ENCODE measurements around the gene ARID3C. TPM values are rescaled to one million over a fixed set of nuclear protein-coding genes. Genes with fewer than 3 reads are reported as not detected.

Gene ARID3C
- total RNA-seq, 8 experiments from 2014 or later, result 0.05 to 0.71 (median 0.16) TPM; not detected in 4

DNA sequence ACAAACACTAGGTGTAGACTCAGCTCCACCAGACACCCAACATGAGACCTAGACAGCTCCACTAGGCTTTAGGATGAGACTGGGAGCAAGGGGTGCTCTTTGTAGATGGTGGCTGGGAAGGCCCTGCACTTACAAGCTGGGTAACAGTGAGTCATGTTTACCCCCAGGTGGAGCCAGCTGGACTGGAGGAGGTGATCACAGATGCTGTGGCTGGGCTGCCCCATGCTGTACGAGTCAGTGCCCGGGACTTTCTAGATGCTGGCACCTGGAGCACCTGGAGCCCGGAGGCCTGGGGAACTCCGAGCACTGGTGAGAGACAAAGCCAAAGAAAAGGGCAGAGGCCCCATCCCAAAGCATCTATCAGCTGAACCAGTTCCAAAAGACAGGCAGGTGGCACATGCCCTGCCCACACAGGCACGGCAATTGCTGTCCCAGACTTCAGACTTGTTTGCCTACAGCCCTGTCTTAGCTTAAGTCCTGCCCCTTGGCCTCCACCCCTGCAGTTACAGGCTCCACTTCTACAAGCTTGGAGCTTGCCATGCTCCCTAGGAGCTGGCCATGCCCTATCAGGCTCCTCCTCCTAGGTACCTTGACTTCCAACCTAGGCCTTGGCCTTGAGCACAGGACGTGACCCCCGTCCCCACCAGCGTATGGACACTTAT lies 30.9 kb upstream of the ARID3C start:
- ATAC-seq (replicated peaks in 6 of 8), result no peak
- WGBS, 10 experiments, result 50 to 94% (median 86%) methylated on average over 2 to 5 of the region's 8 CpGs; no CpG with 5 or more reads in 4 of the 10 experiments
- H3K4me1 ChIP-seq (replicated peaks in 1 of 2), result peaks cover 5 to 7% of the 10 kb centered on the region in 2 donors
- no peak overlapping the region for H3K27ac ChIP-seq
- H3K4me3 ChIP-seq, result no peak overlapping the region
- in situ Hi-C loops (cut with MboI; ENCODE audit: low pct_unique_long_range_greater_than_20kb in 2 of 9, low sequenced_read_pairs in 9 of 9, unreplicated experiment in 9 of 9), result no loop called here

DNA sequence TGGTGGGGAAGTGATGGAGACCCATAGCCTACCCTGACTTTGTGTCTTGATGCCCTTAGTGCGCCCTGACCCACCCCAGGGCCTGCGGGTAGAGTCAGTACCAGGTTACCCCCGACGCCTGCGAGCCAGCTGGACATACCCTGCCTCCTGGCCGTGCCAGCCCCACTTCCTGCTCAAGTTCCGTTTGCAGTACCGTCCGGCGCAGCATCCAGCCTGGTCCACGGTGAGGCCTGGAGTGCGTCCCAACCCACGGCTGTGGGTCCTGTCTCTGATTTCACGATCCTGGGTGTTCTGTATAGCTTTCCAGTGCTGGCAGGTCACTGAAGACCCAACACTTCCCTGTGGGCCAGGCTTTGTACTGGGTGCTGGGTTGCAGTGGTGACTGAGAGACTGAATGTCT lies 29.6 kb upstream of the ARID3C start:
- H3K4me3 ChIP-seq, result no peak overlapping the region
- 80 to 100% (median 85%) methylated on average over 1 to 6 of the region's 14 CpGs; no CpG with 5 or more reads in 4 of the 10 experiments for WGBS, 10 experiments
- H3K27ac ChIP-seq, result no peak overlapping the region
- ATAC-seq (replicated peaks in 6 of 8), result no peak
- in situ Hi-C loops (cut with MboI; ENCODE audit: low pct_unique_long_range_greater_than_20kb in 2 of 9, low sequenced_read_pairs in 9 of 9, unreplicated experiment in 9 of 9), result no loop called here
- peaks cover 14% of the 10 kb centered on the region in 2 donors for H3K4me1 ChIP-seq (replicated peaks in 1 of 2)

DNA sequence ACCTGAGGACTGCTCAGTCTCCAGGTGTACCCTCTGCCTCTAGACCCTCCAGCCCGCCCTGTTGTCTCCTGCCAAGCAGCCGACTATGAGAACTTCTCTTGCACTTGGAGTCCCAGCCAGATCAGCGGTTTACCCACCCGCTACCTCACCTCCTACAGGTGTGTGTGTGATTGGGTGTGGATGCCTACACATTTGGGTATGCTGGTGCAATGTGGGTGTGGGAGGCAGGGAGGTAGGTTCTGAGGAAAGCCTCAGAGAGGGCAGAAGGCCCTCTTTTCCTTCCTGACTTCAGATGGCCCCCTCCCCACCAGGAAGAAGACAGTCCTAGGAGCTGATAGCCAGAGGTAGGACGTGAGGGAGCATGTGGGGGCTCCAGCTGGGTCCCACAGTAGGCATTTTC lies 28.1 kb upstream of the ARID3C start:
- ATAC-seq (replicated peaks in 6 of 8), result no peak

DNA sequence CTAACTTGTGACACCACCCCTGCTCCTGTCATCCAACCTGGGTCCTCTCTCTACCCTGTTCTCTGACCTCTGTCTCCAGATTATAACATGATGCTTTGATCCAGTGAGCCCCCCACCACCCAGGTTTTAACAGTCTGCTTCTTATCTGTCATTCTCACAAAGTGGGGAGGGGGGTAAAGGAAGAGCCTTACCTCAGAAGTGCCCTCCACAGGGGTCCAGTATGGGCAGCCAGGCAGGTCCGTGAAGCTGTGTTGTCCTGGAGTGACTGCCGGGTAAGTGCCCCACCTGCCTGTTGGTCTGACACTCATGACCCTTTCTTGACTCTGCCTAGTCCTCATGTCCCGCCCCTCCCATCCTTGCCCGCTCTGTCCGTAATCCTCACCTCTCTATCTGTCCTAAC lies 26.5 kb upstream of the ARID3C start:
- in situ Hi-C loops (cut with MboI; ENCODE audit: low pct_unique_long_range_greater_than_20kb in 2 of 9, low sequenced_read_pairs in 9 of 9, unreplicated experiment in 9 of 9), result no loop called here
- H3K4me3 ChIP-seq, result no peak overlapping the region
- no peak overlapping the region for H3K27ac ChIP-seq
- no peak for ATAC-seq (replicated peaks in 6 of 8)
- 60 to 100% (median 90%) methylated on average over 1 to 3 of the region's 5 CpGs; no CpG with 5 or more reads in 5 of the 10 experiments for WGBS, 10 experiments
- peaks cover 38 to 40% of the 10 kb centered on the region in 2 donors for H3K4me1 ChIP-seq (replicated peaks in 1 of 2)

More for the DNA sequence above, 28.1 kb upstream of the ARID3C start:
- Histone ChIP-seq H3K27ac (no peak overlapping the region), H3K4me3 (no peak overlapping the region), H3K4me1 (replicated peaks in 1 of 2) (peaks cover 27 to 29% of the 10 kb centered on the region in 2 donors)
- WGBS, 10 experiments, result 60 to 100% (median 90%) methylated on average over 1 to 2 of the region's 5 CpGs; no CpG with 5 or more reads in 7 of the 10 experiments
- in situ Hi-C loops (cut with MboI; ENCODE audit: low pct_unique_long_range_greater_than_20kb in 2 of 9, low sequenced_read_pairs in 9 of 9, unreplicated experiment in 9 of 9), result no loop called here

DNA sequence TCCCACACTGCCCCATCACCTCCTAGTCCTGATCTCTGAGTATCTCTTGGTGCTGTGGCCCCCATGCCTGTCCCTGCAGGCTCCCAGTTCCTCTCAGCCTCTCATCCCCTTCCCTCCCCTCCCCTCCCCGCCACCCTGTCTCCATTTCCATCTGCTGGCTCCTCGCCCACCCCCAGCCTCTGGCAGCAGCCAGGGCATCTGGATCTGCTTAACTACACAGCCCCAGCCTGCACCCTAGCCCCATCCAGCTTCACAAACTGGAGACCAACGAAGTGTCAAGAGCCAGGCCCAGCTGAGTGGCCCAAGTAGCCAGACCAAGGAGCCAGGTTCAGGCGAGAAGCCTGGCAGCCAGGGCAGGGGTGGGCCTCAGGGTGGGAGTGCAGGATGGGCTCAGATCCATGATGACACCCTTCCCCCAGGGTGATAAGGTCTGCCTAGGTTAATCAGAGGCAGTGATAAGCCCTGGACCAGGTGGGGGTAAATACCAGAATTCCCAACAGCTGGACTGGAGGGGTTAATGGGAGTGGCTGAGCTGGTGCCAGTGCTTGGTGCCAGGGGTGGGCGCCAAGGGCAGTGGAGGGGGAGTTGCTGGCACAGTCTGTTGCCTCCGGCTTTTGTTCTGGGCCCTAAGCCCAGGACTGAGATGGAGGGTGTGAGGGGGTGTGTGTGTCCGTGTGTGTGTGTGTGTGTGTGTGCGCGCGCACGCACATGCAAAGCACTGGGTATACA lies 25.6 kb upstream of the ARID3C start:
- Histone ChIP-seq H3K27ac (peak overlapping the region in 1 of 2 donors; percentile 56), H3K4me1 (replicated peaks in 1 of 2) (peaks cover 38 to 40% of the 10 kb centered on the region in 2 donors), H3K4me3 (no peak overlapping the region)
- 100% methylated on average over 1 of the region's 11 CpGs; no CpG with 5 or more reads in 9 of the 10 experiments for WGBS, 10 experiments
- peak in 3 of 8 experiments; percentile 4 to 29 (median 5) for ATAC-seq (replicated peaks in 6 of 8)
- in situ Hi-C loops (cut with MboI; ENCODE audit: low pct_unique_long_range_greater_than_20kb in 2 of 9, low sequenced_read_pairs in 9 of 9, unreplicated experiment in 9 of 9), result no loop called here

DNA sequence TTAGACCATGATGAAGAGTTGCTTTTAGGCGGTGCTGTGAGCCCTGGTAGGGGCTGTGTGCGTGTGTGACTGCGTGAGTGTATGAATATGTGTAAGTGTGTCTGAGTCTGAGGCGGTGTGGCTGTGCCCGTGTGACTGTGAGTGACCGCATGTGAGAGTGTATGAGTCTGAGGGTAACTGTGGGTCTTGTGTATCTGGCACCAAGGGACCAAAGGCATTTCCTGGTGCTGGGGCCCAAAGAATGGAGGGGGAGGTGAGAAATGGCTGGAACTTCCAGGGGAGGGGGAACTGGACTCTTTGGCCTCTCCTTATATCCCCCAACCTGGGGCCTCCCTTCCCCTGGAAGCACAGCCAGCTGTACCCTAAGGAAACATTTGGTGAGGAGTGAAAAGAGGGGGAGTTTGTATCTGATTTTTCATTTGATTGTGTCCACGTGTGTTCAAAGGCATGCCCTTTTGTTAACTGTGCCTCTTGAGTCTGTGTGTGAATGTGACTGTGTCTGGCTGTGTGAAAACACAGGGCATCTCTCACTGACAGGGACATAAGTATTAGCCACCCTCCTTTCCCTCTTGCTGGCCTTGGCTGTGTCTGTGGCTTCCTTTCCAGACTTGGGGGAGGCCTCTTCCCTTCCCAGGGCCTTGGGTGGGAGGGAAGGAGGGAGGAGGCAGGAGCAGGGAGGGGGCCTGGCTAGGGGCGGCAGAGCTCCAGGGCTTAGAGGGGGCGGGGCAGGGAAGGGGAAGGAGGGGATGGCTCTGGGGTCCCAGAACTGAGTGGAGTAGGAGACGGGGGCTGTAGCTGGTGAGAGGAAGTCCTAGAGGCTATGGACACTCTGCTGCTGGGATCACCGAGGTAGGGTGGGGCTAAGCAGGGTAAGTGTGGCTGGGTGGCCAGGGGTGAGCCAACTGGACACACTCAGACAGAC lies 24.5 kb upstream of the ARID3C start:
- WGBS, 10 experiments, result 12 to 60% (median 17%) methylated on average over 1 to 3 of the region's 11 CpGs; no CpG with 5 or more reads in 7 of the 10 experiments
- in situ Hi-C loops (cut with MboI; ENCODE audit: low pct_unique_long_range_greater_than_20kb in 2 of 9, low sequenced_read_pairs in 9 of 9, unreplicated experiment in 9 of 9), result no loop called here
- peak; percentile 3 to 21 (median 18) for ATAC-seq (replicated peaks in 6 of 8)
- no peak overlapping the region for H3K4me3 ChIP-seq
- peaks cover 38 to 41% of the 10 kb centered on the region in 2 donors for H3K4me1 ChIP-seq (replicated peaks in 1 of 2)
- H3K27ac ChIP-seq, result peak overlapping the region; percentile 43 to 56

DNA sequence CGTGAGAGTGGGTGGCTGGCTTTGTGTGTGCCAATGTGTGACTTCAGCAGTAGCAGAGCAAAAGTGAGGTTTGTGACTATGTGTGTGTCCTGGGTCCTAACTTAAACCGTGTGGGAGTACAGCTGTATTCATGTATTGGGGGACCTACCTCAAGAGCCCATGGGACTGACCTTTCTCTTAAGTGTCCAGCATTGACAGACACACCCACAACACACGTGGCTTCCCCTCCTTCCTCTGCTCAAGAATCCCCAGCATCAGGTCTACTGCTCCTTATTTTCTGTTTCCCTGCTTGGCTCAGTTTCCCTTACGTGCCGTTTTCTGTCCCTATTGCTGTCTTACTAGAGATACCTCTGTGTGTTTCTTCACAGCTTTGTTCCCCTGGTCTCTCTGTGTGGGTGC lies 23.7 kb upstream of the ARID3C start:
- ATAC-seq (replicated peaks in 6 of 8), result peak in 6 of 8 experiments; percentile 1 to 21 (median 6)

DNA sequence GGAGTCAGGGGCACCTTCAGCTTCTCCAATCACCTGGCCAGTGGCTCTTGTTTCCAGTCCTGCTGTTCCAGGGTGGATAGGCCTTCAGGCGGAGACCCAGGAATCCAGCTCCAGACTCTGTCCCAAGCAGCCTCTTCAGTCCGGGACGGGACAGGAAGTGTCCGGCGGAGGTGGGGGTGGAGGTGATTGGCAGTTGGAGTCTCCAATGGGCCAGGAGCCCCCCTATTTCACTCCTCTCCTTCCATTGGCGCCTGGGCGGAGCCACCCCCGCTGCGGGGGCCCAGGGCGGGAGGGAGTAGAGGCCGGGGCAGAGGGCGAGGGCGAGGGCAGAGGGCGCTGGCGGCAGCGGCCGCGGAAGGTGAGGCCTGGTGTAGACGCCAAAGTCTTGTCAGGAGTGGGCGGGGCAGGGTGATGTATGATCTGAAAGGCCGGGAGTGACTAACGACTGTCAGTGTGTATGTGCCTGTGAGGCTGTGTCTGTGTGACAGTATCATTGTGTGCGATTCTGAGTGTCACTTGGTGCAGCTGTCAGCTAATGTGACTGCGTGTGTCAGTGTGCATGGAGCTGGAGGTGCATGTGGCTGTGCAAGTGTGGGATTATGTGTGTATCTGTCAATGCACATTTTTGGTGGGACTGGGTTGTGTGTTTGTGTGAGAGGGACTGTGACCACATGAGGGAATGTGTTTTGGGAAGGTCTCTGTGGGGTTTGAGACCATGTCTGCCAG lies 23.2 kb upstream of the ARID3C start, which contains the start of gene IL11RA:
TSS of gene IL11RA (plus strand) at position 310 of the 726 bp plus-strand sequence. CDS start 3,033 bp downstream, outside the sequence.
- H3K4me1 ChIP-seq (replicated peaks in 1 of 2), result peaks cover 38 to 51% of the 10 kb centered on the region in 2 donors
- peak within 1 kb of the TSS in 4 of 5 donors; percentile 7 to 30 (median 24) for H3K4me3 ChIP-seq
- ATAC-seq (replicated peaks in 6 of 8), result peak; percentile 70 to 91 (median 82)
- 0 to 3% (median 0%) methylated on average over 1 to 6 of the region's 24 CpGs; no CpG with 5 or more reads in 5 of the 10 experiments for WGBS, 10 experiments
- H3K27ac ChIP-seq, result peak within 1 kb of the TSS; percentile 43 to 69
- in situ Hi-C loops (cut with MboI; ENCODE audit: low pct_unique_long_range_greater_than_20kb in 2 of 9, low sequenced_read_pairs in 9 of 9, unreplicated experiment in 9 of 9), result no loop called here

More for the DNA sequence above, 23.7 kb upstream of the ARID3C start:
- in situ Hi-C loops (cut with MboI; ENCODE audit: low pct_unique_long_range_greater_than_20kb in 2 of 9, low sequenced_read_pairs in 9 of 9, unreplicated experiment in 9 of 9), result no loop called here
- Histone ChIP-seq H3K4me3 (peak overlapping the region in 2 of 5 donors; percentile 23 to 25), H3K27ac (peak overlapping the region; percentile 43 to 56), H3K4me1 (replicated peaks in 1 of 2) (peaks cover 41 to 49% of the 10 kb centered on the region in 2 donors)
- 0 to 86% (median 28%) methylated on average over 1 to 4 of the region's 5 CpGs; no CpG with 5 or more reads in 2 of the 10 experiments for WGBS, 10 experiments

DNA sequence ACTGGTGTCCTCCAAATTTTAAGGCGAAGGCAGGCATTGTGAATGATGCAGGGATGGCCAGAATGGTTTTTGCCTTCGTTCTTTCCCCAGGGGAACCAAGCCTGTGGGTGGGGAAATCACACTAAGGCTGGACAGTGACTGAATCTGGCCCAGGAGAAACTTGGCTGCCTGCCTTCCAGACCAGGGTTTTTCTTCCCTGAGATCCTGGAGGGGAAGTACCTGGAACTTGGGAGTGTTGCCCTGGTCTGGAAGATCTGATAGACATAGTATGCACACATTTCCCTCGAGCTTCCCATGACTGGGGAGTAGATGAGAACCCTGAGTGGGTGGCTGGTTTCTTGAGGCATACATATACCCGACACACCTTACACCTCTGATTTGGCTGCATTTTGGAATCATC lies 22.5 kb upstream of the ARID3C start:
- peaks cover 38 to 51% of the 10 kb centered on the region in 2 donors for H3K4me1 ChIP-seq (replicated peaks in 1 of 2)
- H3K27ac ChIP-seq, result peak overlapping the region in 1 of 2 donors; percentile 69
- no peak for ATAC-seq (replicated peaks in 6 of 8)
- WGBS, 10 experiments, result 0 to 67% (median 33%) methylated on average over 1 to 4 of the region's 4 CpGs; no CpG with 5 or more reads in 3 of the 10 experiments
- in situ Hi-C loops (cut with MboI; ENCODE audit: low pct_unique_long_range_greater_than_20kb in 2 of 9, low sequenced_read_pairs in 9 of 9, unreplicated experiment in 9 of 9), result no loop called here
- peak overlapping the region in 2 of 5 donors; percentile 23 to 30 for H3K4me3 ChIP-seq

DNA sequence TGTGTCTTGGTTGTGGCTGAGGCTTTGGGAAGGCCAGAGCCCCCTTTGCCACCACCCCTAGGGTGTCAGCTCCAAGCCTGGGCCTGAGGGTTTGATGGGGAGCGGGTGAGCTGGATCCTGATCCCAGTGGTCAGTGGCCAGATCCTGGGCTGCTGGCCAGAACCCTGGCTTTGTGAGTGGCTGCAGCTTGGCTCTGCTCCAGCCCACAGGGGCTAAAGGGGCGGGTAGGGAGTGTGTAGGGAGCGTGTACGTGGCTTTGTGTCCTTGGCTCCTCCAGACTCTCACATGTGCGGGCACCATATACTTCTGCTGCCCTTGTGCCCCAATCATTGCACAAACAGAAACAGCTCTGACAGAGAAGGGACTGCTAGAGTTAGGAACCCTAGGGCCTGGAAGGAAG lies 21.9 kb upstream of the ARID3C start:
- H3K4me3 ChIP-seq, result no peak overlapping the region
- in situ Hi-C loops (cut with MboI; ENCODE audit: low pct_unique_long_range_greater_than_20kb in 2 of 9, low sequenced_read_pairs in 9 of 9, unreplicated experiment in 9 of 9), result no loop called here
- ATAC-seq (replicated peaks in 6 of 8), result no peak
- 60 to 100% (median 73%) methylated on average over 1 to 3 of the region's 5 CpGs; no CpG with 5 or more reads in 4 of the 10 experiments for WGBS, 10 experiments
- H3K4me1 ChIP-seq (replicated peaks in 1 of 2), result peaks cover 43 to 55% of the 10 kb centered on the region in 2 donors
- no peak overlapping the region for H3K27ac ChIP-seq

DNA sequence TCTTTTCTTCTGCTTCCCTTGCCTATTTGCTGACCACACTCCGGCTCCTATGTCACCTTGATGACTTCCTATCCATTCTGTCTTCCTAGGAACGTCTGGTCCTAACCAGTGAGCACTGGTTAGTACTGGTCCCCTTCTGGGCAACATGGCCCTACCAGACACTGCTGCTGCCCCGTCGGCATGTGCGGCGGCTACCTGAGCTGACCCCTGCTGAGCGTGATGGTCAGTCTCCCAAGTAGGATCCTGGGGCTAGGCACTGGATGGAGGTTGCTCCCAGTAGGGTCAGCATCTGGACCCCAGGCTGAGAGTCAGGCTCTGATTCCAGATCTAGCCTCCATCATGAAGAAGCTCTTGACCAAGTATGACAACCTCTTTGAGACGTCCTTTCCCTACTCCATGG lies 19.8 kb upstream of the ARID3C start:
- WGBS, 10 experiments, result 83 to 100% (median 92%) methylated on average over 1 to 5 of the region's 8 CpGs; no CpG with 5 or more reads in 5 of the 10 experiments
- Histone ChIP-seq H3K4me1 (replicated peaks in 1 of 2) (peaks cover 38 to 43% of the 10 kb centered on the region in 2 donors), H3K27ac (no peak overlapping the region), H3K4me3 (no peak overlapping the region)
- no peak for ATAC-seq (replicated peaks in 6 of 8)
- in situ Hi-C loops (cut with MboI; ENCODE audit: low pct_unique_long_range_greater_than_20kb in 2 of 9, low sequenced_read_pairs in 9 of 9, unreplicated experiment in 9 of 9), result no loop called here

DNA sequence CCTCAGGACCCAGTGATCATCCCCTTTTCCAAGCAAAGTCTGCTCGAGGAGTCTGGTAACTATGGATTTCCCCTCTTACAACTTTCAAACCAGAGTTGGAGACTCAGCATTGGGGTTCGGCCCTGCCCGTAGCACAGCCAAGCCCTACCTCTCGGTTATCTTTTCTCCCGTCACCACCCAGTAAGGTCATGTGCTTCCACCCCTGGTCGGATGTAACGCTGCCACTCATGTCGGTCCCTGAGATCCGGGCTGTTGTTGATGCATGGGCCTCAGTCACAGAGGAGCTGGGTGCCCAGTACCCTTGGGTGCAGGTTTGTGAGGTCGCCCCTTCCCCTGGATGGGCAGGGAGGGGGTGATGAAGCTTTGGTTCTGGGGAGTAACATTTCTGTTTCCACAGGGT lies 18.8 kb upstream of the ARID3C start:
- H3K27ac ChIP-seq, result peak overlapping the region in 1 of 2 donors; percentile 81
- 71 to 94% (median 80%) methylated on average over 2 to 4 of the region's 10 CpGs; no CpG with 5 or more reads in 6 of the 10 experiments for WGBS, 10 experiments
- H3K4me1 ChIP-seq (replicated peaks in 1 of 2), result peaks cover 28 to 33% of the 10 kb centered on the region in 2 donors
- peak overlapping the region; percentile 46 to 67 (median 56) for H3K4me3 ChIP-seq
- in situ Hi-C loops (cut with MboI; ENCODE audit: low pct_unique_long_range_greater_than_20kb in 2 of 9, low sequenced_read_pairs in 9 of 9, unreplicated experiment in 9 of 9), result no loop called here
- ATAC-seq (replicated peaks in 6 of 8), result no peak
